HL-60 (cell line): ENCODE data around the gene MAP4K5.

Experiments
- DNase-seq, 2 experiments: peaks; one replicate each; pipeline ENCODE4 v3.0.0-alpha.2; 2010 to 2020; ENCODE audit warnings: low read depth in 1 of 2, low spot score in 1 of 2
- H3K27ac ChIP-seq: fragments of 250-450 bp; sonication (Bioruptor Pico); replicated peaks from 2 replicates; pipeline ENCODE4 v1.5.1; 2020; ENCODE audit warnings: mild to moderate bottlenecking, moderate library complexity
- H3K27me3 ChIP-seq: fragments of 250-450 bp; sonication (Bioruptor Pico); 2 replicates; pipeline ENCODE4 v1.5.1; 2021; ENCODE audit warnings: mild to moderate bottlenecking, moderate library complexity; ENCODE audit not compliant: insufficient read depth, poor library complexity, severe bottlenecking
- H3K4me3 ChIP-seq: replicated peaks from 2 replicates; pipeline ENCODE4 v1.5.1; 2011; ENCODE audit warnings: mild to moderate bottlenecking, control low read depth, low read length; ENCODE audit not compliant: insufficient read depth
- GABPA ChIP-seq: IDR thresholded peaks from 2 replicates; pipeline ENCODE4 v1.6.1; 2012; ENCODE audit warnings: low read depth
- POLR2AphosphoS5 ChIP-seq: IDR thresholded peaks from 2 replicates; pipeline ENCODE4 v1.6.1; 2012; ENCODE audit warnings: low read depth
- REST ChIP-seq: IDR thresholded peaks from 2 replicates; pipeline ENCODE4 v1.6.1; 2012; ENCODE audit warnings: low read depth; ENCODE audit not compliant: insufficient replicate concordance
- SPI1 ChIP-seq: IDR thresholded peaks from 2 replicates; pipeline ENCODE4 v1.6.1; 2012; ENCODE audit warnings: low read depth, mild to moderate bottlenecking, borderline replicate concordance
- TF ChIP-seq, protein P1 (sequence below): IDR thresholded peaks from one replicate; pipeline ENCODE4 v1.5.1; 2011; ENCODE audit warnings: low read length, control low read depth, inconsistent platforms; ENCODE audit not compliant: insufficient read depth

The MAP4K5 gene

GRCh38 chr14:50395448-50395847, 136.9 kb downstream of the MAP4K5 start:
- Histone ChIP-seq H3K27ac (no peak overlapping the region), H3K4me3 (peak overlapping the region; percentile 60), H3K27me3 (no peaks in the 10 kb centered on the region)
- DNase-seq: no peak
- no peak for TF ChIP-seq REST
- TF ChIP-seq POLR2AphosphoS5: no peak
- TF ChIP-seq SPI1: no peak
- TF ChIP-seq GABPA: no peak
- TF ChIP-seq, protein P1, sequence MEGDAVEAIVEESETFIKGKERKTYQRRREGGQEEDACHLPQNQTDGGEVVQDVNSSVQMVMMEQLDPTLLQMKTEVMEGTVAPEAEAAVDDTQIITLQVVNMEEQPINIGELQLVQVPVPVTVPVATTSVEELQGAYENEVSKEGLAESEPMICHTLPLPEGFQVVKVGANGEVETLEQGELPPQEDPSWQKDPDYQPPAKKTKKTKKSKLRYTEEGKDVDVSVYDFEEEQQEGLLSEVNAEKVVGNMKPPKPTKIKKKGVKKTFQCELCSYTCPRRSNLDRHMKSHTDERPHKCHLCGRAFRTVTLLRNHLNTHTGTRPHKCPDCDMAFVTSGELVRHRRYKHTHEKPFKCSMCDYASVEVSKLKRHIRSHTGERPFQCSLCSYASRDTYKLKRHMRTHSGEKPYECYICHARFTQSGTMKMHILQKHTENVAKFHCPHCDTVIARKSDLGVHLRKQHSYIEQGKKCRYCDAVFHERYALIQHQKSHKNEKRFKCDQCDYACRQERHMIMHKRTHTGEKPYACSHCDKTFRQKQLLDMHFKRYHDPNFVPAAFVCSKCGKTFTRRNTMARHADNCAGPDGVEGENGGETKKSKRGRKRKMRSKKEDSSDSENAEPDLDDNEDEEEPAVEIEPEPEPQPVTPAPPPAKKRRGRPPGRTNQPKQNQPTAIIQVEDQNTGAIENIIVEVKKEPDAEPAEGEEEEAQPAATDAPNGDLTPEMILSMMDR: no peak

DNA sequence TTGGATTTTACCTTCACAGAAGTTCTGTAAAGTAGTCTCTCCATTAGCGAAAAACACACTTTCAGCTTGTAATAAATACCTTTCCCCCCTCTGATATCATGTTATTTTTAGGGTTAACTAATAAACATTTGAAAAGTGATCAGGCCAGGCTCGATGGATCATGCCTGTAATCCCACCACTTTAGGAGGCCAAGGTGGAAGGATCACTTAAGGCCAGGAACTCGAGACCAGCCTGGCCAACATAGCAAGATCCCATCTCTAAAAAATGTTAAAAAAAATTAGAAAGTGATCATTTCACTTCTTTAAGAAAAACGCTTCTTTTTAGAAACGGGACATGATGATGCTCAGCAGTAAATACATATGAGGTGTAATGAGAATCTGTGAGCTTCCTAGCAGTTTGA, 137.7 kb downstream of the MAP4K5 start:
- DNase-seq: no peak
- no peaks in the 10 kb centered on the region for H3K27me3 ChIP-seq
- no peak for TF ChIP-seq GABPA
- TF ChIP-seq, protein P1: no peak
- TF ChIP-seq POLR2AphosphoS5: no peak
- TF ChIP-seq SPI1: no peak
- TF ChIP-seq REST: no peak
- no peak overlapping the region for H3K4me3 ChIP-seq
- H3K27ac ChIP-seq: no peak overlapping the region

DNA sequence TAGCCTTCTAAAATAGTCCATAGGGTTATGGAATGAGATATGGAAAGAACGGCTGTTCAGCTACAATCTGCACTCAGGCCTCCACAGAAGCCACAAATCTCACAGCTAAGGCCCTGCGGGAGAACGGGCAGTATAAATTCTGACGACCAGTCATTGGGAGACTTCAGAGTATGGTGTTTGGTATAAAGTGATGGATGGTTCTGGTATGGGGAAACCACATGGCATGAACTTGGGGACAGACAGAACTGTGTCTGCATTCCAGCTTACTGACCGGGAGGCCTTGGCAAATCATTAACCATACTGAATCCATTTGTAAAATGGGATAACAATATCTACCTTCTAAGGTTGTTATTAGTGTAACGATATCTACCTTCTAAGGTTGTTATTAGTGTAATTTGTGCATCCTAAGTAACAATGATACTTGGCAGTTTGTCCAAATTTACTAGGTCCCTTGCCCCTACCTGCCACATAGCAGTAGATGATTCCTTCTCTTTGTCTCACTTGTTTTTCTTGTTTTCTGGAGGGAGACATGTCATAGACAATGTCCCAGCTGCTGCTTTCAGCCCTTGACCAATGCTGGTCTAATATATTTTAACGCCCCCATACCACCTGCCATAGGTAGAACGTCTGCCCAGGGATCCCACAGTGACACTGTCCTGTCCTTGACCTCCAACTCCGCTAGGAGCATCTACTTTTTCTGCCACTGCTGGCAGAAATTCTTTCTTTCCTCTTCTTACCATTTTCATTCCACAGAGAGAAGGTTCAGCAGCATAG, 142.5 kb downstream of the MAP4K5 start:
- TF ChIP-seq GABPA (no peak), POLR2AphosphoS5 (no peak), SPI1 (no peak), REST (no peak)
- TF ChIP-seq, protein P1: no peak
- H3K4me3 ChIP-seq: no peak overlapping the region
- DNase-seq: no peak
- H3K27ac ChIP-seq: no peak overlapping the region
- no peaks in the 10 kb centered on the region for H3K27me3 ChIP-seq
